Mesendoderm (in vitro differentiated cells): ENCODE data around the gene ARL5A.
A peak's percentile ranks its signal among the peaks of the same experiment; 100 is the strongest.

Experiments used
- DNase-seq: peaks from one replicate; pipeline ENCODE4 v3.0.0; 2013
- H2AK5ac ChIP-seq: 2 replicates; pipeline ENCODE4 v1.6.1; 2013; ENCODE audit warnings: low read length, inconsistent platforms
- H2BK120ac ChIP-seq: 2 replicates; pipeline ENCODE4 v1.6.1; 2013; ENCODE audit warnings: low read depth, mild to moderate bottlenecking, low read length, moderate library complexity, mixed read lengths
- H2BK15ac ChIP-seq: replicated peaks from 2 replicates; pipeline ENCODE4 v1.6.1; 2013; ENCODE audit warnings: low read depth, mild to moderate bottlenecking, moderate library complexity
- H2BK5ac ChIP-seq: 2 replicates; pipeline ENCODE4 v1.6.1; 2013; ENCODE audit warnings: low read length, inconsistent platforms
- H3K18ac ChIP-seq: 2 replicates; pipeline ENCODE4 v1.6.1; 2013; ENCODE audit warnings: mild to moderate bottlenecking, low read length, mixed read lengths
- H3K23ac ChIP-seq: one replicate; pipeline ENCODE4 v1.6.1; 2013; ENCODE audit warnings: low read length
- H3K27ac ChIP-seq: 2 replicates; pipeline ENCODE4 v1.5.1; 2013; ENCODE audit warnings: low read depth, mild to moderate bottlenecking, inconsistent platforms, low read length, moderate library complexity
- H3K27me3 ChIP-seq: 2 replicates; pipeline ENCODE4 v1.6.1; 2013; ENCODE audit warnings: low read length, control low read depth, mild to moderate bottlenecking, inconsistent platforms; ENCODE audit not compliant: insufficient read depth, poor library complexity
- H3K36me3 ChIP-seq: 2 replicates; pipeline ENCODE4 v1.6.1; 2013; ENCODE audit warnings: low read length, inconsistent platforms; ENCODE audit not compliant: control insufficient read depth, insufficient read depth
- H3K4ac ChIP-seq: one replicate; pipeline ENCODE4 v1.6.1; 2013; ENCODE audit warnings: low read depth, mild to moderate bottlenecking, low read length, moderate library complexity
- H3K4me1 ChIP-seq: 2 replicates; pipeline ENCODE4 v1.6.1; 2013; ENCODE audit warnings: low read depth, low read length, inconsistent platforms; ENCODE audit not compliant: control insufficient read depth
- H3K4me2 ChIP-seq: 2 replicates; pipeline ENCODE4 v1.6.1; 2013; ENCODE audit warnings: low read length
- H3K4me3 ChIP-seq: 2 replicates; pipeline ENCODE4 v1.5.1; 2013; ENCODE audit warnings: mild to moderate bottlenecking, low read length
- H3K56ac ChIP-seq: one replicate; pipeline ENCODE4 v1.6.1; 2013; ENCODE audit warnings: low read length
- H3K79me1 ChIP-seq: 2 replicates; pipeline ENCODE4 v1.6.1; 2013; ENCODE audit warnings: low read length, inconsistent platforms
- H3K79me2 ChIP-seq: 2 replicates; pipeline ENCODE4 v1.6.1; 2013; ENCODE audit warnings: mild to moderate bottlenecking, low read length; ENCODE audit not compliant: control insufficient read depth, insufficient read depth
- H3K9ac ChIP-seq: 2 replicates; pipeline ENCODE4 v1.6.1; 2013; ENCODE audit warnings: low read length, inconsistent platforms
- H4K5ac ChIP-seq: one replicate; pipeline ENCODE4 v1.6.1; 2013; ENCODE audit warnings: low read length
- H4K8ac ChIP-seq: one replicate; pipeline ENCODE4 v1.6.1; 2013; ENCODE audit warnings: low read depth, mild to moderate bottlenecking, control low read depth, low read length, moderate library complexity
- WGBS: extraction: QIAGEN DNeasy Blood & Tissue Kit; methylation state at CpG from one replicate; pipeline ENCODE4 v1.1.7; 2013; ENCODE audit warnings: low lambda C conversion rate, missing lambda C conversion rate; ENCODE audit not compliant: insufficient coverage; ENCODE audit errors: extremely low coverage; 5-methylcytosine and 5-hydroxymethylcytosine counted together

Gene ARL5A

GRCh38 chr2:151776367-151776766 lies 51.9 kb downstream of the ARL5A start:
- H3K4me1 ChIP-seq = no peaks in the 10 kb centered on the region

DNA sequence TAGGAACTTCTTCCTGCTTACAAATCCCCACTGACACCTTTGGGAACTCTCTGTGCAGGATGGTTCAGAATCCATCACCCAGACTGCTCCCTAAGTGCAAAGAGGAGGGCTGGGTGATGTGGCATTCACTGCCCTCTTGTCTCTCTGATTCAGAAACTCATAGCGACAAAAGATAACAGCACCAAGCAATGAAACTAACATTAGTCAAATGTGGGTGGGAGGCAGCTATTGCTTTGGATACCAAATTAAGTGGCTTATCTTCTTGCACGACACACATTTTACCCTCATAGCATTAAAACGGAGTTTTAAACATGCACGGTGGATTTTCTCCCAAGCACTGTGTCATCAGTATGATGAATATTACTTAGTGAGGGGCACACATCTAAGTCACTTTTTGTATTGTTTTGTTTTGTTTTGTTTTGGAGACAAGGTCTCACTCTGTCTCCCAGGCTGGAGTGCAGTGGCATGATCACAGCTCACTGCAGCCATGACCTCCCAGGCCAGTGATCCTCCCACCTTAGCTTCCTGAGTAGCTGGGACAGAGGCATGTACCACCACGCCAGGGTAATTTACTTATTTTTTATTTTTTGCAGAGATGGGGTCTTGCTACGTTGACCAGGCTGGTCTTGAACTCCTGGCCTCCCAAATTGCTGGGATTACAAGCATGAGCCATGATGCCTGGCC lies 53.0 kb downstream of the ARL5A start:
- Histone ChIP-seq H3K4ac (no peak overlapping the region), H3K27ac (no peak overlapping the region), H3K18ac (no peak overlapping the region)

More at GRCh38 chr2:151776367-151776766, 51.9 kb downstream of the ARL5A start:
- Histone ChIP-seq H3K79me2 (no peaks in the 10 kb centered on the region), H3K27ac (no peak overlapping the region), H2BK5ac (no peak overlapping the region), H3K18ac (no peak overlapping the region), H3K56ac (no peak overlapping the region), H3K4me3 (no peak overlapping the region), H2BK120ac (no peak overlapping the region), H3K4ac (no peak overlapping the region), H3K4me2 (no peak overlapping the region), H3K9ac (no peak overlapping the region), H3K36me3 (no peaks in the 10 kb centered on the region), H2AK5ac (no peak overlapping the region), H3K27me3 (no peaks in the 10 kb centered on the region), H4K5ac (no peak overlapping the region), H3K79me1 (no peaks in the 10 kb centered on the region), H2BK15ac (no peak overlapping the region), H4K8ac (no peak overlapping the region), H3K23ac (no peak overlapping the region)
- peak; percentile 81 for DNase-seq
- no CpG with 5 or more reads among the region's 1 CpG for whole genome bisulfite sequencing

DNA sequence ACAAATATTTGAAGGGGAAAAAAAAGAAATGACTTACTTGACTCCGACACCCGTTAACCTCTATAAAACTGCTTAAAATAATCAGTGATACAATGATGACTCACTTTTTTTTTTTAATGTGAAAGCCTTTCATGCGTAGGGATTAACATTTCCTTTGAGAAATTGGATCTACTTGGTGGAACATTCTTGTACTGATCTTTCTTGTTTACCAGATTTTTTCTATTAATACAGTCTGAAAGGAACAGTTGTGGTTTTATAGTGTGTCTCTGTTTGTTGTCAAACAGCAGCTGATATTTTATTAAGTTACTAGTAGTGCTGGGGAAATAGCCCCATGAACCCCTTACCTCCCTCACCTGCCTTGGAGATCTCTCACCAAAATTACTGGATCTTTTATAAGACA lies 53.7 kb downstream of the ARL5A start:
- Histone ChIP-seq H4K8ac (no peak overlapping the region), H3K23ac (no peak overlapping the region), H3K36me3 (no peaks in the 10 kb centered on the region), H3K79me2 (no peaks in the 10 kb centered on the region), H3K4me3 (no peak overlapping the region), H3K27ac (no peak overlapping the region), H3K56ac (no peak overlapping the region), H3K79me1 (no peaks in the 10 kb centered on the region), H3K4me1 (no peaks in the 10 kb centered on the region), H2BK120ac (no peak overlapping the region), H2BK5ac (no peak overlapping the region), H3K9ac (no peak overlapping the region), H3K27me3 (no peaks in the 10 kb centered on the region), H3K4me2 (no peak overlapping the region), H2BK15ac (no peak overlapping the region), H3K4ac (no peak overlapping the region), H3K18ac (no peak overlapping the region), H4K5ac (no peak overlapping the region), H2AK5ac (no peak overlapping the region)
- no peak for DNase-seq
- WGBS = no CpG with 5 or more reads among the region's 3 CpGs

More for the DNA sequence above, 53.0 kb downstream of the ARL5A start:
- Histone ChIP-seq H3K79me1 (no peaks in the 10 kb centered on the region), H3K79me2 (no peaks in the 10 kb centered on the region), H4K5ac (no peak overlapping the region), H3K4me3 (no peak overlapping the region), H2BK120ac (no peak overlapping the region), H2BK15ac (no peak overlapping the region), H3K56ac (no peak overlapping the region), H4K8ac (no peak overlapping the region), H2AK5ac (no peak overlapping the region), H3K36me3 (no peaks in the 10 kb centered on the region), H3K23ac (no peak overlapping the region), H3K27me3 (no peaks in the 10 kb centered on the region), H3K4me1 (no peaks in the 10 kb centered on the region), H2BK5ac (no peak overlapping the region), H3K4me2 (no peak overlapping the region), H3K9ac (no peak overlapping the region)
- DNase-seq = no peak
- no CpG with 5 or more reads among the region's 6 CpGs for WGBS

GRCh38 chr2:151771599-151772358 lies 56.4 kb downstream of the ARL5A start:
- Histone ChIP-seq H3K4me2 (no peak overlapping the region), H3K9ac (no peak overlapping the region), H3K27ac (no peak overlapping the region), H3K18ac (no peak overlapping the region), H2BK15ac (no peak overlapping the region), H4K5ac (no peak overlapping the region), H2BK5ac (no peak overlapping the region), H3K56ac (no peak overlapping the region), H3K27me3 (no peaks in the 10 kb centered on the region), H3K4me3 (no peak overlapping the region), H4K8ac (no peak overlapping the region), H3K79me2 (no peaks in the 10 kb centered on the region), H3K4ac (no peak overlapping the region), H3K79me1 (no peaks in the 10 kb centered on the region), H3K36me3 (no peaks in the 10 kb centered on the region), H3K4me1 (no peaks in the 10 kb centered on the region), H2AK5ac (no peak overlapping the region), H3K23ac (no peak overlapping the region), H2BK120ac (no peak overlapping the region)
- DNase-seq = no peak
- no CpG with 5 or more reads among the region's 10 CpGs for WGBS

DNA sequence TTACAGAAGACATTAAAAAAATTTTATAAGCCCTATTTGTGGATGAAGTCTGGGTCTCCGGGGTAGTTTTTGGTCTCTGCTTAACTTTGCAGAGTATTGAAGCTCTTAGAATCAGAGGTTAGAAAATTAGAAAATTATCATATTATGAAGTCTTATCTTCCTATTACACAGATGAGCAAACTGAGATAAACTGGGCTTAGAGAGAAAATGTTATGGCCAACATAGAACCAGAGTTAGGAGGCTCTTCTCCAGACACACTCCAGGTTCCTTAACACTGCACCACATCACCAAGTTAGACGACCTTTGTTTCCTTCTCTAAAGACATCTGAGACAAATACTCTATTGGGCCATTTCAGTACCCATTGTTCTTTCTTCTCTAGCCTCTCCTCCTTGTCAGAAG lies 57.2 kb downstream of the ARL5A start:
- no peaks in the 10 kb centered on the region for H3K4me1 ChIP-seq
- no peaks in the 10 kb centered on the region for H3K79me1 ChIP-seq
- H4K8ac ChIP-seq = no peak overlapping the region
- no peak for DNase-seq
- no CpG with 5 or more reads among the region's 2 CpGs for WGBS
- no peak overlapping the region for H2BK5ac ChIP-seq
- H3K9ac ChIP-seq = no peak overlapping the region
- no peaks in the 10 kb centered on the region for H3K79me2 ChIP-seq
- no peak overlapping the region for H4K5ac ChIP-seq
- no peaks in the 10 kb centered on the region for H3K36me3 ChIP-seq
- H3K27me3 ChIP-seq = no peaks in the 10 kb centered on the region
- H2AK5ac ChIP-seq = no peak overlapping the region
- H3K4me3 ChIP-seq = no peak overlapping the region
- no peak overlapping the region for H3K4me2 ChIP-seq
- H3K56ac ChIP-seq = no peak overlapping the region
- no peak overlapping the region for H2BK15ac ChIP-seq
- no peak overlapping the region for H3K4ac ChIP-seq
- no peak overlapping the region for H2BK120ac ChIP-seq
- H3K27ac ChIP-seq = no peak overlapping the region
- no peak overlapping the region for H3K18ac ChIP-seq
- no peak overlapping the region for H3K23ac ChIP-seq
